Left lung (tissue), 10 donors: ENCODE measurements around the gene AKT1. TPM values are rescaled to one million over a fixed set of nuclear protein-coding genes. Genes with fewer than 3 reads are reported as not detected.
A peak's percentile ranks its signal among the peaks of the same experiment; 100 is the strongest.

Experiments used
- ATAC-seq: fragments of 200-7000 bp; cut with Tn5 transposase; one replicate; pipeline ENCODE4 v1.9.1; 2020; ENCODE audit warnings: moderate library complexity
- DNase-seq, 4 donors: peaks; one replicate each; pipeline ENCODE4 v3.0.0-alpha.2; 2013 to 2020
- H3K27ac ChIP-seq, 2 donors: fragments of 200-600 bp; sonication (generic) in 1 of 2; one replicate each; pipeline versions ENCODE4 v1.5.0 to v1.8.0; 2020 to 2021
- H3K27me3 ChIP-seq, 2 donors: fragments of 200-600 bp; sonication (generic) in 1 of 2; one replicate each; pipeline versions ENCODE4 v1.5.0 to v1.8.0; 2020 to 2021
- H3K36me3 ChIP-seq, 2 donors: fragments of 200-600 bp; sonication (generic) in 1 of 2; one replicate each; pipeline versions ENCODE4 v1.5.0 to v1.8.0; 2020 to 2021
- H3K4me1 ChIP-seq, 2 donors: fragments of 200-600 bp; one replicate each; pipeline ENCODE4 v1.8.0; 2021
- H3K4me3 ChIP-seq, 2 donors: fragments of 200-600 bp; sonication (generic) in 1 of 2; one replicate each; pipeline versions ENCODE4 v1.5.0 to v1.8.0; 2020 to 2021; ENCODE audit warnings: mild to moderate bottlenecking in 1 of 2
- H3K9me3 ChIP-seq, 2 donors: fragments of 200-600 bp; sonication (generic) in 1 of 2; one replicate each; pipeline versions ENCODE4 v1.5.0 to v1.8.0; 2020 to 2021
- intact Hi-C, 2 donors: fragments of 100-400 bp; cut with DNase I; formaldehyde crosslinking; loops; one replicate each; pipeline versions ENCODE4 v1.11.2 to v1.14.2; 2022
- polyA plus RNA-seq, 6 donors: library from polyadenylated mRNA; unstranded; fragments of 120-200 nt; gene quantifications; one replicate each; pipeline ENCODE4 v1.2.1, GENCODE V29; 2013; ENCODE audit not compliant: insufficient read length in 6 of 6
- total RNA-seq, 2 donors: library from RNA; stranded (reverse); fragmentation: NEBNext Ultra II Directional; extraction: Animal tissue kit (Norgen Biotek cat#: 25700); gene quantifications; one replicate each; pipeline ENCODE4 v1.2.1, GENCODE V29; 2021
- TF ChIP-seq, protein P1 (sequence below), 2 donors: fragments of 200-600 bp; sonication (generic) in 1 of 2; IDR thresholded peaks; one replicate each; pipeline versions ENCODE4 v1.5.0 to v1.8.0; 2021; ENCODE audit warnings: antibody characterized with exemption in 2 of 2
- donor health status: DM: no; HTN: yes; CAD: no.
- donor health status: DM: no; HTN: no; CAD: no.

Gene AKT1
- total and polyA plus RNA-seq, 8 donors = 144 to 214 (median 173) TPM

DNA sequence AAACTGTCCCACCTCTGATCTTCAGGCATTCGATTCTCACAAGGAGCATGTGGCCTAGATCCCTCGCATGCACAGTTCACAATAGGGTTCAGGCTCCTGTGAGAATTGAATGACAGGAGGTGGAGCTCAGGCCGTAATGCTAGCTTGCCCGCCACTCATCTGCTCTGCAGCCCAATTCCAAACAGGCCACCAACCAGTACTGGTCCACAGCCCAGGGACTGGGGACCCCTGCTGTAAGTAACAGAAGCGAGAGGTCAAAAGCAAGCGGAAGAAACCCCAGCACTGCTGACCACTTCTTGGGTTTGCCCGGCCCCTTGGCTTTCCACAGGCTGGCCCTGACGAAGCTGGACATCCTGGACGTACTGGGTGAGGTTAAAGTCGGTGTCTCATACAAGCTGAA is 51.1 kb downstream of the AKT1 start:
- intact Hi-C loops = no loop called here
- DNase-seq (peak in 1 of 4 donors; percentile 20), ATAC-seq (no peak)
- no peak overlapping the region for H3K4me3 ChIP-seq
- H3K4me1 ChIP-seq = no peaks in the 10 kb centered on the region
- no peaks in the 10 kb centered on the region for H3K36me3 ChIP-seq
- no peaks in the 10 kb centered on the region for H3K9me3 ChIP-seq
- TF ChIP-seq, protein P1, sequence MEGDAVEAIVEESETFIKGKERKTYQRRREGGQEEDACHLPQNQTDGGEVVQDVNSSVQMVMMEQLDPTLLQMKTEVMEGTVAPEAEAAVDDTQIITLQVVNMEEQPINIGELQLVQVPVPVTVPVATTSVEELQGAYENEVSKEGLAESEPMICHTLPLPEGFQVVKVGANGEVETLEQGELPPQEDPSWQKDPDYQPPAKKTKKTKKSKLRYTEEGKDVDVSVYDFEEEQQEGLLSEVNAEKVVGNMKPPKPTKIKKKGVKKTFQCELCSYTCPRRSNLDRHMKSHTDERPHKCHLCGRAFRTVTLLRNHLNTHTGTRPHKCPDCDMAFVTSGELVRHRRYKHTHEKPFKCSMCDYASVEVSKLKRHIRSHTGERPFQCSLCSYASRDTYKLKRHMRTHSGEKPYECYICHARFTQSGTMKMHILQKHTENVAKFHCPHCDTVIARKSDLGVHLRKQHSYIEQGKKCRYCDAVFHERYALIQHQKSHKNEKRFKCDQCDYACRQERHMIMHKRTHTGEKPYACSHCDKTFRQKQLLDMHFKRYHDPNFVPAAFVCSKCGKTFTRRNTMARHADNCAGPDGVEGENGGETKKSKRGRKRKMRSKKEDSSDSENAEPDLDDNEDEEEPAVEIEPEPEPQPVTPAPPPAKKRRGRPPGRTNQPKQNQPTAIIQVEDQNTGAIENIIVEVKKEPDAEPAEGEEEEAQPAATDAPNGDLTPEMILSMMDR (IDR thresholded peaks at IDR 0.05) = no peak
- H3K27me3 ChIP-seq = no peaks in the 10 kb centered on the region
- H3K27ac ChIP-seq = no peak overlapping the region

DNA sequence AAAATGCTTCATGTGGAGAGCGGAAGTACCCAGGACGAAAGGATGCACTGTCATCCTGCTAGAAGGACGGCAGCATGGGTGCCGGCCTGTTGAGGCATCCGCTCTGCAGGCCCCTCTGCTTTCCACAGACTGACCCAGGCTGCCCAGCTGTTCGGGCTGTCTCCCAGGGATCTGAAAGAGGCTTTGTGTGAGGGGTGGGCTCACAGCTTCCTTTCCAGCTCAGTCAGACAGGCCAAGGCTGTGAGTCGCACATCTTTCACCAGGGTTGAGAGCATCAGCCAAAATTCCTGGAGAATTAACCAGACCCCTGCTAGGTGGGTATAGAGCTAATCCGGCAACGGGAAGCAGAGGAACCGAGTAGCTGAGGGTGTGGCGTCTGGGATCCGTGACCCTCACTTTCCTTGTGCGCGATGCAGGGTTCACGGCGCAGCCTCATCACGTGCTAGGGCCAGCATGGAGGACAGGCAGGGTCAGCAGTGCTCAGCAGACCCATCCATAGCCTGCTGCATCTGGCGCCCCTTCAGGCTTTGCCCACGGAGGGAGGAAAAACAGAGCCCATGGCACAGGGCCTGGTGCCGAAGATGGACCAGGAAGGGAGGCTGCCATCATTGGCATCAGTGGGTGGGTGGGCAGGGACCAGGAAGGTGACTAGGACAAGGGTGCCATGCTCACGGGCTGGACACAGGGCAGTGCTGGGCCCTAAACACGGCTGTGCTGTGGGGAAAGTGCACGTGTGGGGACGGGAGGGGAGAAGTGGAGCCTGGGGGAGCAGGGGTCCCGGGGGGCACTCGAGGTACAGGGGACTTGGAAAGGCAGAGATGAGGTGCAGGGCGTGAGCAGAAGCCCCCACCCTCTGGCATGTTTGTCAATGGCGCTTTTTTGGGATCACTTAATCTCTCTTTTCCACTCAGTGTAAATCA is 51.8 kb downstream of the AKT1 start:
- no peaks in the 10 kb centered on the region for H3K9me3 ChIP-seq
- no peaks in the 10 kb centered on the region for H3K4me1 ChIP-seq
- H3K27me3 ChIP-seq = no peaks in the 10 kb centered on the region
- no peaks in the 10 kb centered on the region for H3K36me3 ChIP-seq
- H3K4me3 ChIP-seq = no peak overlapping the region
- TF ChIP-seq, protein P1 (IDR thresholded peaks at IDR 0.05) = no peak
- no peak overlapping the region for H3K27ac ChIP-seq
- intact Hi-C loops = no loop called here
- ATAC-seq = no peak
- DNase-seq = peak in 1 of 4 donors; percentile 65

DNA sequence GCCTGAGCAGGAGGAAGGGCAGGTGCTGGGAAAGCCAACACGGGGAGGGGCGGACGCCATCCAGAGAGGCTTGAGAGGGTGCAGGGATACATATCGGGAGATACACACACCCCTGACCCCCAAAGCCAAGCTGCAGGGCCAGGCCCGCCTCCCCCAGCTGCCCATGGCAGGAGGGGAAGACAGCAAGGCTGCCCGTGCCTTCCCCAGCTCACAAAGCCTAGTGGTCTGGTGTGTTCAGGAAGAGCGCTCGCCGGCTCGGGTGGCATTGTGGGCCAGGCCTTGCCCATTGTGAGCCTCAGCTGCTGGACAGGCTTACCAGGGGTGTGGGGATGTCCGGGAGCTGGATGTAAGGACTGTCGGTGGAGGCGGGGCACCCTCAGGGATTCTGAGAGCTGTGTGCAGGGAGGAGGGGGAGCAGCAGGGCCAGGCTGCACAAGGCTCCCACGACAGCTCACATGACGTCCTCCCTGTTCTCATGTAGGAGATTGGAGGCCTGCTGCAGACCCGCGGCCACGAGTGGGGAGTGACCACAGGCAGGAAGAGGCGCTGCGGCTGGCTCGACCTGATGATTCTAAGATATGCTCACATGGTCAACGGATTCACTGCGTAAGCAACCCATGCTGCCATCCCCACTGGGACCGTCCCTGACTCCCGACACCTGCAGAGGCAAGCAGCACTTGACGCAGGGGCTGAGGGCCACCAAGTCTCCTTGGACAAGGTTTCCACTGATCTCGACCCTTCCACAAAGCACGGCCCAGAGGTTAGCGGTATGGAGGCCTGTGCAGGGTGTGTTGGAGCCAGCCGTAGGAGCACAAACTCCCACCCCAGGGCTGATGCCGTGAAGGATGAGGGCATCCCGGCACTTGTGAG is 52.7 kb downstream of the AKT1 start:
- ATAC-seq = no peak
- Histone ChIP-seq H3K4me3 (no peak overlapping the region), H3K4me1 (no peaks in the 10 kb centered on the region), H3K9me3 (no peaks in the 10 kb centered on the region), H3K27ac (no peak overlapping the region), H3K27me3 (no peaks in the 10 kb centered on the region), H3K36me3 (no peaks in the 10 kb centered on the region)
- TF ChIP-seq, protein P1 (IDR thresholded peaks at IDR 0.05) = no peak
- peak in 1 of 4 donors; percentile 73 for DNase-seq
- intact Hi-C loops = no loop called here

DNA sequence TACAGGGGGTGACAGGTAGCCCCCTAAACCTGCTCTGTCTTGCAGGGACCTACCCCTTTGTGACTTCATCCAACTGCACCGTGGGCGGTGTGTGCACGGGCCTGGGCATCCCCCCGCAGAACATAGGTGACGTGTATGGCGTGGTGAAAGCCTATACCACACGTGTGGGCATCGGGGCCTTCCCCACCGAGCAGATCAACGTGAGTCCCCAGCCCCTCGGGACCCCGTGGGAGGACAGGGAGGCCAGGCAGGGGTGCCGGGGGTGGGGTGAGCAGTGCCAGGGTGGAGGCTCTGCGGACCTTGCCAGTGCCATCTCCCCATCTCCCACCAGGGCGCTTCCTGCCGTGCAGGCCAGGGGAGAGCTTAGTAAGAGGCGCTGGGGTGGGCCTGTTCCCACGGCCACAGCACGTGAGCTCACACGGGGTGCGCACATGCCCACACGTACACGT is 53.7 kb downstream of the AKT1 start:
- Histone ChIP-seq H3K4me3 (no peak overlapping the region), H3K27ac (no peak overlapping the region), H3K9me3 (no peaks in the 10 kb centered on the region), H3K4me1 (peaks cover 0 to 2% of the 10 kb centered on the region in 2 donors), H3K36me3 (no peaks in the 10 kb centered on the region), H3K27me3 (no peaks in the 10 kb centered on the region)
- no peak for ATAC-seq
- TF ChIP-seq, protein P1 (IDR thresholded peaks at IDR 0.05) = no peak
- intact Hi-C loops = no loop called here
- peak in 1 of 4 donors; percentile 66 for DNase-seq
